ENCODE data around the gene PSMA1.
"Not testable (repeated sequence)": the region's sequence is repeated elsewhere in the genome, so short reads cannot be mapped to it uniquely, and the experiment has no call there.

PSMA1 gene

DNA sequence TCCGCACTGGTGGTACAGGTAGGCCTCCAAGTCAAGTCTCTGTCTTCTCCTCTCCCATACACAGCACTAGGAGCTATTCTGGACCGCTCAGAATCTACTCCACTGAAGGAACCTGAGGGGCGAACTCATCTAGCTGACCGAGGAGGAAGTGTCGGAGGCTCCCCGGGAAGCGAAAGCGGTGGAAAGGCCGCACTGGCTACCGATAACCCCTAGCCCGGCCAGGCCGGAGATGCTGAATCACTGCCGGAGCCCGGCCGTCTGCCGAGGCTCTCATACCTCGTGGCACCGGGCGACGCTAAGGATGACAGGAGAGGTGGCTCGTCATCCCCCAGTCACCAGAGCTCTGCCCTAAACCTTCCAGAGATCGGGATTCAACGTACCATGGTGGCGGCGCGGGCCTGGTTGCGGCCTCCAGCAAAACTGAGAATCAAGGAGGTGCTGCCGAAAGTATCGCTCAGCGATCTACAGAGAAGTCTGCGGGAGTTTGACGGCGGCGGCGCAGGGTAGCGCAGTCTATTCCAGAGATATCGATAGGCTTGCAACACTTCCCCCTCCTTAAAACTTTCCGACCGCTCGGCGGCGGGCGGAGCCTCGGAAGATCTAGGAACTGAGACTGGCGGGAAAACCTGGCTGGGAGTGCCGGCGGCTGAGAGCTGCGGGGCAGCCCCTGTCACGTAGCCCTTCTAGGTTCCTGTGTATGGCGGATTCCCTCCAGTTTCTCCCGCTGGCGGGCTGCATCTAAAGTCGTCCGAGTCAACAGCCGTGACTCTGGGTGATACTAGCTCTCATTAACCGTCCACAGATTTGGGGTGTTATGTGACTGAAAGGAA lies at the start of gene PSMA1:
TSS of gene PSMA1 (minus strand) at position 470 of the 830 bp plus-strand sequence. CDS start at position 383, 87 bp downstream.
- peak; percentile 91 for DNase-seq

DNA sequence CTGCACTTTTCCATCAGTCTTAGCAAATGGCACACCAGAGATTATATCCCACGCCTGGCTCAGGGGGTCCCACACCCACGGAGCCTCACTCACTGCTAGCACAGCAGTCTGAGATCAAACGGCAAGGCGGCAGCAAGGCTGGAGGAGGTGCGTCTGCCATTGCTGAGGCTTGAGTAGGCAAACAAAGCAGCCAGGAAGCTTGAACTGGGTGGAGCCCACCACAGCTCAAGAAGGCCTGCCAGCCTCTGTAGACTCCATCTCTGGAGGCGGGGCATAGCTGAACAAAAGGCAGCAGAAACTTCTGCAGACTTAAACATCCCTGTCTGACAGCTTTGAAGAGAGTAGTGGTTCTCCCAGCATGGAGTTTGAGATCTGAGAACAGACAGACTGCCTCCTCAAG lies 49.3 kb upstream of the PSMA1 start:
- DNase-seq, result peak; percentile 52

DNA sequence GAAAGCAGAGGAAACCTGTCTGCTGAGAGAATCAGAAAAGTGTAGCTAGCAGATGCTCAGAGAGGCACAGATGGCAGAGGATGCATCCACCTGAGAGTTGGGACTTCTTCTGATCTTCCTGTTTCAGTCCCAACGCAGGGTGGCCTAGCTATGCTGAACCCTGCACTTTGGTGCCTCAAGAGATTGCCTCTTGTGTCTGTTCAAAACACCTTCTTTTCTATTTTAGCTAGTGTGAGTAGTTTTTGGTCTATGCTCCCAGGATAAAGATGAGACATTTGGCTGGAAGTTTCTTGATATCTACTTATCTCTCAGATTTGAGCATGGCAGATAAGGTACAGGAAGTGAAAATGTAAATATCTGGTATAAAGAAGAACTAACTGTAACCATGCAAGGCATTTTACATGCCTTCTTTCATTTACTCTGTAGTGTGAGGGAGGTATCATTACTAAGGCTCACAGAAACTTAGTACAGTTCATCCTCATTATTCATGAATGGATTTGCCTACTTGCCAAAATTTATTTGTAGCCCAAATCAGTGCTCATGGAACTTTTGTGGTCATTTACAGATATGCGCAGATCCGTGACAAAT lies 47.0 kb upstream of the PSMA1 start:
- DNase-seq, result no peak

DNA sequence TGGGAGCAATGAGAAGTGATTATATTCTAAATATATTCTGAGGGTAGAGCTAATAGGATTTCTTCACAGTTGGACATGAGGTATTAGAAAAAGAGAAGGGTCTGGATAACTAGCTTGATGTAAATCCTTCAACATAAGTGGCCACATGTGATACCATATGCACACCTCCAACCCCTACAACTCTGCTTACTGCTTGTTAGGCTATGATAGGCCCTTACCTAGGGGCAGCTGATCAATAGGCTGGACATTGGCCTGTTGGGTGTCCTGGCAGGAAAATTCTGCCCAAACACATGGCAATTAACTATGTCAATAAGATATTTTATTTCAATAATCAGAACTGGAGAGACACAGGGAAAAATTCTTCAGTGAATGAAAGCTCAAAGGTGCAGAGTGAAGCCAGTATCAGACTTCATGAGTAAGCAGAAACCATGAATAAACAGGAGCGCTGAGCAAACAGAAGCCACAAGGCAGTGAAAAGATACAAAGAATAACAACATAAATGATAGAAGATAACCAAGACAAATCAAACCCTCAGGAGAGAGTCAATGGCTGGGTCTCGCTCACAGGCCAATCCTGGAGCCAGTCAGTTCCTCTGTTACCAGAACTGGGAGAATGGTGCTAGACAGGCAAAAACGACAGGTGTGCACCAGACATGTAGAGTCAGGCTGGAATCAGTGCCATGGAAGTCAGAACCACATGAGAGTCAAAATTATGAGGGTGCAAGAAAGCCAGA lies 46.3 kb upstream of the PSMA1 start:
- no peak for DNase-seq

DNA sequence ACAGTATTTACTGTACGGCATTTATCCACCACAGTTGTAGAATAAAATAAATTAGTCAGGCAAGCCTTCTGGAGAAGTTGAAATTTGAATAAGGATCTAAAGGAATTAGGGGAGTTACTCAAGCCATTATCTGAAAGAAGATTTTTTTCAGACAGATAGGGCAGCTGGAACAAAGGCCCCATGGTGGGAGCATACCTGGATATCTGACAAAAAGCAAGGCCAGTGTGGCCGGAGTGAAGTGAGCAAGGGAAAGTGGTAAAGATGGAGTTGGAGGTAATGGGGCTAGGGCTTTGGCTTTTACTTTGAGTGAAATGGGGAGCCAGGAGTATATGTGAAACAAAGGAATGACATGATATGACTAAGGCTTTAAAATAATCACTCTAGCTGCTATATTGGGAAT lies 45.7 kb upstream of the PSMA1 start:
- no peak for DNase-seq

DNA sequence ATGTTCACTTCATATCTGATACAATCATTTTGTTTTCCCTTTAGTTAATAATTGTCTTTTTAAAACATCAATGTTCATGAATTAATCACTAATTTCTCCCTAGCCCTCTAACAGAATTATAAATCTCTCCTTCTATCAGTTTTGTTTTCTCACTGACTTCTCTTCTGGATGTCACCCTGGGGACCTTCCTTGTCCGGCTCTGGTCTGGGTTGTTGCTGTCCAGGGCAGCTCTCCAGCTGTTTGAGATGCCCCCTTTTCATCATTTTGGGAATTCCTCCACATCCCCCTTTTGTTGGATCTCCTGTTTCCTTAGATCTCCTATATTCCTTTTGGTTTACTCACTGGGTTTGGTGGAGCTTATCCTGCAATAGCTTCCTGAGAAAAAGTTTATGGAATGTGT lies 35.6 kb upstream of the PSMA1 start:
- DNase-seq, result no peak

DNA sequence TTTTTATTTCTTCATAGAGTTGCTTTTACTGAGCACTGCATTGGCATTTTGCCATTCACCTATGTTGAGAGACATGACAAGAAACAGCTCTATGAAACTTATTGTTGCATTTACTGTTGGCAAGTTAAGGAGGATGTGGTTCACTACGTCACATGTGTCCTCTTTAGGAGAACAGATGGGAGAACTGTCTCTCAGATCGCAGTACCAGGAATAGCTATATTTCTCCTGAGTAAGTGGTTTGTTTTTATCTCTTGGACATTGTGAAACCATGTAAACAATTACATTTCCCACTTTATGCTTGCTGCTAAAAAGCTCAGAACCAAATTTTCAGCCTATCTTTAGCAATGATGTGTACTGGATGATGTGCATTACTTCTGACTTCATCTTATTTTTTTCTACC lies 34.8 kb upstream of the PSMA1 start:
- no peak for DNase-seq

DNA sequence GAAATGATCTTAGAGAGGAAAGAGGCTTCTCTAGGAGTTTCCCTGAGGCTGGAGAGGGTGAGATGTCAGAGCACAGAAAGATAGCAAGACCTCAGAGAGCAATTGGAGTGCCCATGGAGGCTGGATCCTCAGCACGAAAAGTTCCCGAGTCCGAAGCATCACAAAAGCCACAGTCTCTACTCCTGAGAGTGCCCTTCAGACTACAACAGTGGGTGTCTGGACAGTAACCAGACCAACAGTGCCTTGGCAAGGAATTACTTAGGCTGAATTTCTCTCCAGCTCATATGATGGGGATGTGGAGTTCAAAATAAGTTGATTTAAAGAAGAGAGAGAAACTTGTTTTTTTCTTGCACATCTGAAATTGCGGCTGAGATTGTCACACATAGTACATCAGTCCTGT lies 31.9 kb upstream of the PSMA1 start:
- no peak for DNase-seq

DNA sequence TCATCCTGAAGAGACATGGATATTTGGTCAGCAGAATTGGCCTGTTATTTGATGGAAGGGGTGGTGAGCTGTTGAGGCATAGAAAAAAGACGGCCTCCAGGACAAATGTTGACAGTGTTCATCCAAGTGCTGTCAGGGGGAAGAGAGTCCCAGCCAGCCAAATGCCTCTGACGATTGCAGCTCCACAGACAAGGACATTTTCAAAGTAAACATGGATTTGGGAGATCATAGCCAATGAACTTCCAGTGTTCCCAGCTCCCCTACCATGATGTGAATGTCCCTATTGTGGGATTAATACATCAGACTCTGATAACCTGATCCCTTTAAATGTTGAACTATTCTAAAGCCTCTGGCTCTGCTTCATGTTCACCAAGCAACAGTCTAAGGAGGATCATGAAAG lies 31.2 kb upstream of the PSMA1 start:
- DNase-seq, result no peak

DNA sequence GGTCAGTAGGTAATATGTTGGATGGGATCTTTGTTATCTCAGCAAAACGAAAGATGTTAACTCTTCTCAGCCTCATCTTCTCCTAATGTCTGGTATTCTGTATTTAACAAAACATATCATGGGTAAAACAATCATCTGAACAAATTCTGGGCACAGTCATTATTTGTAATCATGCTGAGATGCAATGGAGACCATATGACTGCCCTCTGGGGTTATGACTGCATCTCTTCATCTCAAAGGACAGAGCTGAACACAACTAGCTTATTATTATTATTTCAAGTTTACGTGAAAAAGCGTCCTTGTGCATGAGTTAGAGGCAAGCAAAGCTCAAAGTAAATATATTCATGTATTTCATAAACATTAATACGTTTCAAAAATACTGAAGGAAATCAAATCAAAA lies 29.7 kb upstream of the PSMA1 start:
- no peak for DNase-seq

DNA sequence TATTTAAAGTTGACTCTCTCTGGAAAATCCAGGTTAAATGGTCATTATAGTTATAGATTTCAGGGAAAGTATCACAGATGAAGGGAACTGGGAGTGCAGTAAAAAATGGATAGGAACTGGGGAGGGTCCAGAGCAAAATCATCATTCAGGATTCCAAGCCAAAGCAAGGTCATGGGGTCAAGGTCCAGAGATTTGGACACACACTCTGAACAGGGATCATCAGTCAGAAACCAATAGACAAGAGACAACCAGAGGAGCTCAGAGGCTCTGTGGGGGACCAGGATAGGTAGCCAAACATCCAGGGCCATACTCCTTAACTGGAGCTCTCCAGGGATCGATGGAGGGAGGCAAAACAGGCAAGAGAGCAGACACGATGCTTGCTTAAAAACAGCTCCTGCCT lies 27.3 kb upstream of the PSMA1 start:
- DNase-seq, result no peak

DNA sequence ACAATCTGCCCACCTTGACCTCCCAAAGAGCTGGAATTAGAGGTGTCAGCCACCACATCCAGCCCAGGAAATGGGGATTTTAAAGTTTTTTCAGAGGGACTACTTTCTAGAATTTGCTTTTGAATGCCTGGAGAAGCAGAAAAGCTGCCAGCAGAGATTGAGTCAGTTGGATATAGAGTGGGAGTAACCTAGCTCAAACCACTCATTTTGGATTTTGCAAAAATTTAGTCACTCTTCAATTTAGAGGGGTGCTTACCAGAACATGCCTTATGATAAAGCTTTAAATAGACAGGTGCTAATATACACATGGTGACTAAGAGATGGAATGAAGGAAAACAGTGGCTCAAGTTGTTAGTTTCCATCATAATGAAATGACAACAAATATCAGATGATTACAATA lies 26.5 kb upstream of the PSMA1 start:
- DNase-seq, result no peak

DNA sequence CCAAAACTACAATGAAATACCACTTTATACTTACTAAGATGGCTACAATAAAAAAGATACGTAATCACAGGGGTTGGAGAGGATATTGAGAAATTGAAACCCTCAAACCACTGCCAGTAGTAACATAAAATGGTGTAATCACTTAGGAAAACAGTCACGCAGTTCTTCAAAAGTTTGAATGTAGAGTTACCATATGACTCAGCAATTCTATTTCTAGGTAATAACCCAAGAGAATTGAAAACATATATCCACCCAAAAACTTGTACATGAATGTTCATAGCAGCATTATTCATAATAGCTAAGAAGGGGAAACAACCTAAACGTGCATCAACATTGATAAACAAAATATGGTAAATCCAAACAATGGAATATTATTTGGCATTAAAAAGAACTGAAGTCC lies 24.4 kb upstream of the PSMA1 start:
- DNase-seq, result no peak

DNA sequence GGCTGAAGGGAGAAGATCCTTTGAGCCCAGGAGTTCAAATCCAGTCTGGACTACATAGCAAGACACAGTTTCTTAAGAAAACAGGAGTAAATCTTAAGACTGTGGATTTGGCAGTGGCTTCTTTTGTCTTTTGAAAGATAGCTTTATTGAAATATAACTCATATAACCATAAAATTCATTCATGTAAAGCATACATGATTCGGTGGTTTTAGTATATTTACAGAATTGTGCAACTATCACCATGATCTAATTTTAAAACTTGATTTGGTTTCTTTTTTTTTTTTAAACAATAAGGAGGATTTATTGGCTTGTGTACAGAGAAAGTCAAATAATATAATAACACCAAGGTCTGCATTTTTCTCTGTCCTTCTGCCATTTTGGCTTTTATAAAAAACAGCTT lies 23.1 kb upstream of the PSMA1 start:
- DNase-seq, result no peak

DNA sequence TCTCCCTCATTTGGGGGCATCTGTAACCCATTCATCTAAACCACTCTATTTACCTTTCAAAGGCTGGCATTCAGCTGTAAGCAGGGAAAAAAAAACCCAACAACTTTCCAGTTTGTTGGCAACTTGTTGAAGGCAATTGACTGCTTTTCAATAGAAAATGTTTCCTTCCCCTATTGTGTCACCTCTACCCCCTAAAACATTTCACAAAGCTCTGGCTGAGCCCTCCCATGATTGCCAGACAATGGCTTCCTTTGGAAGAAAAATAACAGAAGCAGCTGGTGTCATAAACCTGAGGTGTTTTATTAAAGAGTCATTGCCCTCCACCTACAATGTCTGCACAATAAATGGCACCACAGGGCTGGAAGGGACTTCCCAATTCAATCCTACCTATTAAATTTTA lies 22.1 kb upstream of the PSMA1 start:
- no peak for DNase-seq

DNA sequence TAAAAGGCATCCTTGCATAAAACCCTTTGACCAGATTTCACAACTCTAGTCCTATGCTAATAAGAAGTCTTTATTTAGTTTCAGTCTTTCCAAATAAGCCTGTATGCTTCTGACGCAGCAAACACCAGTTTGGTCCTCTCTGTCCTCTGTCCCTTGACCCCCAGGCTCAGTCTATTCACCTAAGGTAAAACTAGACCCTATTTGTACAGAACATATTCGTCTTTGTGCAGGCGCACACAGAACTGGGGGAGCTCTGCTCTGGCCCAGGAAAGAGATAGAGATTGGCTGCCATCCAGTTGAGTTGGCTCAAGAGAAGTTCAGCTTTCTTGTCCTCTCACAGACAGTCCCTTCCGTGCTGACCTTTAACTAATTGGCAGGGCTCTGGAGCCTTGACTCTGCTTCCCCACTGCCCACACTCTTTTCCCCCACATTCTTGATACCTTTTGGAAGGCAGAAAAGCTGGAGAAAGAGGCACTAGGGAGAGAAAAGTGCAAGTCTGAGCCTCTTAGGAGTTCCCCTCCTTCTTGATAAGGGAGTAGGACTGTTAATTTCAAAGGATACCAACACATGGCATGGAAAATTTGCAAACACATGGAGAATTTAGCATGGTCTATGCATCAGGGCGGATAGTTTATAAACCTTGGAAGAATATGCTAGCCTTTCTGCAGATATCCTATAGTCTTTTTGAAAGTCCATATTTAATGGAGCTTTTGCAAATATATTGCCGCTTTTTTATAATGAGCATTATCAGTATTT lies 21.2 kb upstream of the PSMA1 start:
- DNase-seq, result no peak

DNA sequence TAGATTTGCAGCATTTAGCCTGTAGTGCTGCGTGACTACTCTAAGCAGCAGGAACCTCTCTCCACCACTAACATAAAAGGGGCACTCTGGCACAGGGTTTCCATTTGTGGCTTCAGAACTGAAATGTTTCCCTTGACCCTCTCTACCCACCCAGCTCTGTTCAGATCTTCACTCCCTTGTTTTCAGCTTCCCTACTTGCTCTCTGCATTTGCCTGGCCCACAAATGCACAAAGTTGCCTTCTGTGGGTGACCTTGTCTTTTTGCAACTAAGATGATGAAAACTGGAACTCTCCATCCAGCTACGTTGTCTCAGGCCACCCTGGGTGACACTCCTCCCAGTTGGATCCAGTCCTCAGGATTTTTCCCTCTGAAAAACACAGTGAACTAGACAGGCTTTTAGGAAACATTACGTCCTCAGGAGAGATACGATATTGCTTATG lies 19.8 kb upstream of the PSMA1 start:
- no peak for DNase-seq

DNA sequence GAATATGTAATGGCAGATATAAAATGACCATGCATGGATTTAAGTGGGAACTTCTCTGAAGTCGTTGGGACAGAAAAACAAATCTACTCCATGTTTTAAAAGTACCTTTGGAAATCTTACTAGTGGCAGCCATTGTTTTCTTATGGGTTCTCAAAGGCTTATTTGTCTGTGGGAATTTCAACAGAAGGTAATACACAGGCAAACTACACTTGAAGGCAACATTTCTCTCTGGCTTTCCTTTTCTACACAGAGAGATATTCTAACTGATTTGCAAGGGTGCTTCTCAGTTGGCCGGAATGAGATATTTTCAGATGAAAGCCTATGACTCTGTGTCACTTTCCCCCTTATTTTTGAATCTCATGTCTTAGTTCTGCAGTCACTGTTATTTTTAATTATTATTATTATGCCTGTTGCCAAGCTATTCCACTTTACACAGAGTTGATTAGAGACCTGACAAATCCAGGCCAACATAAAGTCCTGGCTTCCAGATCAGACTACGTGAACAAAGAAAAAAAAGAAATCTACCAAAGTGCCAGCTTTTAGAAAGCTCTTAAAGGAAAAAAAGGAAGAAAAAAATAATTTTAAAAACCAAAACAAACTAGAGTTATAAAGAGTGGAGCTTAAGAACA lies 18.9 kb upstream of the PSMA1 start:
- DNase-seq, result no peak

DNA sequence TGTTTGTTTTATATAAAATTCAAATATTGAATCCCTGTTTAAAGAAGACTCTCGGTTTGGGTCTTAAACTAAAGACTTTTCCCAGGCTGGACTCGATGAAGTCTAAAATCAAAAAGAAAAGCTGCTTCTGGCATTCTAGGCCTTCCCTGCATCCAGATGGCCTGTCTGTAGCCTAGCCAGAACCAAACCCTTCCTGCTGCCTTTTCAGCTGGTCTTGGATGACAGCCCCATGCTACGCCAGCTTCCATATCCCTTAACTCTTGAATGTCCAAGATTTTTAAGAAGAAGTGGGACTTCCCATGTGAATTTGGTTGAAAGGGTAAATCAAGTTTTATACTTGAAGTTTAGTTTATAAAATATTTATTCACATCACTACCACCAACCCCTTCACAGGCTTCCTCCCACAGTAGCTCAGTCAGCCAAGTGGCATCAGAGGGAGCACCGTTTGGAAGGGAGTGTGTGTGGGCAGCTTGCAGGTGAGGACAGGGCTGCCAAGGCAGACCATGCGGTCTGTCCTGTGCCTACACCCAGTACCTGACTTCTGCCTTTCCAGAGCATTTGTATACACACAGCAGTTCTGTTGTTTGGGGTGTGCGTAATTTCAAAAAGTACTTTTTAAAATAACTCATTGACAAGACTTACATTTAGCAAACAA lies 18.2 kb upstream of the PSMA1 start:
- no peak for DNase-seq

DNA sequence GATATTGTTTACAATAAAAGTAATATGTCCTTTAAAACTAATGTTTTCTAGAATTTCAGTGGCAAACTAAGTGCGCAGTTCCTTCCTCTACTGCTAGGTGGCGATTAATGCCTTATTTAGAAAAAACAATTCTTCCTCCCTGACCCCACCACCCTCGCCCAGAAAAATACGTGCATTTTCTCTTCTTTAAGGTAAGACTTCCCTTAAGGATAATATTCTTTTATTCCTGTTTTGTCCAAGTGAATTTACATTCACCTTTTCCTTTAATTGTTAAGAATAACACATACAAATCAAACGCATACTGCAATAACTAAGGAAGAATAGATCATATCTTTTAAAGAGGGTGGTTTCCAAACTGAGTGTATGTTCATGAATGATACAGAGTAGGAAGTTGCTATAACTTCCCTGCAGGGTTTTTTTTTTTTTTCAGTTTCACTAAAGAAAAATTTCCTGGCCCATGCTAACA lies 17.0 kb upstream of the PSMA1 start:
- peak; percentile 49 for DNase-seq

DNA sequence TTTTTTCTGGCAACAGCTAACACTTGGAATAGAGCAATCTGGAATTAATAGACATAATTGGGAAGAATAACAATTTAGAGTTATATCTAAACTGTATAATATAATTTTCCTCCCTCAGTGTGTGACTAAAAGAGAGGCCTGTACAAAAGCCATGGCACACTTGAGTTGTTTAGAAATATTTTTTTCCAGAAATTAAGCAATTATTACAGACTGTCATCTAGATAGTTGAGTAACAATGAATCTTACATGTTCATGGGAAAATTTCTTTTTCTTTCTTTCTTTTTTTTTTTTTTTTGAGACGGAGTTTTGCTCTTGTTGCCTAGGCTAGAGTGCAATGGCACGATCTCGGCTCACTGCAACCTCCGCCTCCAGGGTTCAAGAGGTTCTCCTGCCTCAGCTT lies 15.0 kb upstream of the PSMA1 start:
- DNase-seq, result not testable (repeated sequence)

DNA sequence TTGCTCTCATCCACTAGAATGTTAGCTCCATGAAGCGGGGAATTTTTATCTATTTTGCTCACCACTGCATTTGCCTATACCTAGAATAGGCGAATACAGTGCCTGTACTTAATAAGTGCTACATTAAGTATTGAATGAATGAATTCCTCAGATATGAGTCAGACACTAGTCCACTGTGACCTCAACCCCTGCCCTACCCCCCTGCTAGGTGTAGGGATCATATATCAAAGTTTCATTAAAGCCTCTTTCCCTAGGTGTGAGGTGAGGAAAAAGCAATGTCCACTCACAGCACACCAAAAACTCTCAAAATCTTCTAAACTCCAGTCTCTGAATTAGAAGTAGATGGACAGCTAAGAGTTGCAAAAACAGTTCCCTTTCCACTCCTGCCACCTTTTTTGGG lies 9.8 kb upstream of the PSMA1 start:
- no peak for DNase-seq
